DOHH2 (cell line): Measurements from ENCODE around the gene UBE2R2.

Source experiments
- EZH2phosphoT487 ChIP-seq: fragments of 200-600 bp; sonication (generic); IDR thresholded peaks from 2 replicates; pipeline ENCODE4 v1.6.1; 2017; ENCODE audit warnings: borderline replicate concordance, mild to moderate bottlenecking, antibody characterized with exemption, low read length, moderate library complexity, mixed read lengths
- TF ChIP-seq, protein P1 (sequence below): fragments of 200-600 bp; sonication (generic); IDR thresholded peaks from one replicate; pipeline ENCODE4 v1.5.1; 2014; ENCODE audit warnings: antibody characterized with exemption, mild to moderate bottlenecking, low read depth, low read length; ENCODE audit not compliant: poor library complexity, severe bottlenecking

DNA sequence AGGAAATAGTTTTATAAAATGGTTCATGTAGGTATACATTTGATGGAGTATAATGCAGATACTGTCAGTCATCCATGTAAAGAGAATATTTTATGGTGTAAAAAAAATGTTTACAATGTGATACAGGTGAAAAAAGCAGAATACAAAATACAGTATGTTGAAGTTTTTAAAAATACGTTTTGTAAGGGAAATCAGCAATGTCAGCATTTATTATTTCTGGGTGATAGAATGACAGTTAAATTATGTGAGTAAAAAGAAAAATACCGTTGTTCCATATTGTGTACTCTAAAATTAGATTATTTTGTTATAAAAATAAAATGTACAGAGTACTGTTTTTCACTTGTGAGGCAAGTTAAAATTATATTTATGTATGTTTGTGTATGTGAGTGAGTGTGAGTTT lies 69.0 kb downstream of the UBE2R2 start:
- TF ChIP-seq, protein P1, sequence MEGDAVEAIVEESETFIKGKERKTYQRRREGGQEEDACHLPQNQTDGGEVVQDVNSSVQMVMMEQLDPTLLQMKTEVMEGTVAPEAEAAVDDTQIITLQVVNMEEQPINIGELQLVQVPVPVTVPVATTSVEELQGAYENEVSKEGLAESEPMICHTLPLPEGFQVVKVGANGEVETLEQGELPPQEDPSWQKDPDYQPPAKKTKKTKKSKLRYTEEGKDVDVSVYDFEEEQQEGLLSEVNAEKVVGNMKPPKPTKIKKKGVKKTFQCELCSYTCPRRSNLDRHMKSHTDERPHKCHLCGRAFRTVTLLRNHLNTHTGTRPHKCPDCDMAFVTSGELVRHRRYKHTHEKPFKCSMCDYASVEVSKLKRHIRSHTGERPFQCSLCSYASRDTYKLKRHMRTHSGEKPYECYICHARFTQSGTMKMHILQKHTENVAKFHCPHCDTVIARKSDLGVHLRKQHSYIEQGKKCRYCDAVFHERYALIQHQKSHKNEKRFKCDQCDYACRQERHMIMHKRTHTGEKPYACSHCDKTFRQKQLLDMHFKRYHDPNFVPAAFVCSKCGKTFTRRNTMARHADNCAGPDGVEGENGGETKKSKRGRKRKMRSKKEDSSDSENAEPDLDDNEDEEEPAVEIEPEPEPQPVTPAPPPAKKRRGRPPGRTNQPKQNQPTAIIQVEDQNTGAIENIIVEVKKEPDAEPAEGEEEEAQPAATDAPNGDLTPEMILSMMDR = no peak
- TF ChIP-seq EZH2phosphoT487 = no peak
